NT2/D1 (cell line): ENCODE data around the gene VEPH1.

ENCODE experiments used
- SUZ12 ChIP-seq: IDR thresholded peaks from 2 replicates; pipeline ENCODE4 v1.6.1; 2011; ENCODE audit not compliant: insufficient read length, insufficient read depth; ENCODE audit errors: extremely low read depth
- YY1 ChIP-seq: IDR thresholded peaks from 2 replicates; pipeline ENCODE4 v1.6.1; 2011; ENCODE audit not compliant: insufficient read length, insufficient read depth
- ZNF274 ChIP-seq: IDR thresholded peaks from 2 replicates; pipeline ENCODE4 v1.6.1; 2011; ENCODE audit warnings: mild to moderate bottlenecking, low read depth, low read length

- TF ChIP-seq YY1, result no peak
- TF ChIP-seq ZNF274, result no peak
- TF ChIP-seq SUZ12, result no peak
Observed at GRCh38 chr3:157310329-157311052, 192.7 kb downstream of the VEPH1 start.
